ENCODE measurements around the gene KATNIP.
"Not testable (repeated sequence)": the region's sequence is repeated elsewhere in the genome, so short reads cannot be mapped to it uniquely, and the experiment has no call there.

KATNIP gene

DNA sequence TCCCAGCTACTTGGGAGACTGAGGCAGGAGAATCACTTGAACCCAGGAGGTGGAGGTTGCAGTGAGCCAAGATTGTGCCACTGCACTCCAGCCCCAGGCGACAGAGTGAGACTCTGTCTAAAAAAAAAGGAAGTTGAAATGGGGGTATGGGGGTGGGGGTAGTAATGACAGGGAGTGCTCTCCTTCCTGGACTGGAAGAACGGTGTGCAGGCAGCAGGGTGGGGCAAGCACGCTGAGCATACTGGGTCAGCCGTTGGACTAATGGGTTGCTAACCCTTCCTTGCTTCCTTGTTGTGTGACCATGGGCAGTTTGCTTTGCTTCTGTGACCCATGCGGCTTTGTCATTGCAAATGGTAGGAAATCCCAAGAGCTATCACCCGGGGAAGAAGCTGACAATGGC is 16.5 kb downstream of the KATNIP start:
- no peak for DNase-seq (ENCODE audit: low spot score)
- TF ChIP-seq, protein P1, sequence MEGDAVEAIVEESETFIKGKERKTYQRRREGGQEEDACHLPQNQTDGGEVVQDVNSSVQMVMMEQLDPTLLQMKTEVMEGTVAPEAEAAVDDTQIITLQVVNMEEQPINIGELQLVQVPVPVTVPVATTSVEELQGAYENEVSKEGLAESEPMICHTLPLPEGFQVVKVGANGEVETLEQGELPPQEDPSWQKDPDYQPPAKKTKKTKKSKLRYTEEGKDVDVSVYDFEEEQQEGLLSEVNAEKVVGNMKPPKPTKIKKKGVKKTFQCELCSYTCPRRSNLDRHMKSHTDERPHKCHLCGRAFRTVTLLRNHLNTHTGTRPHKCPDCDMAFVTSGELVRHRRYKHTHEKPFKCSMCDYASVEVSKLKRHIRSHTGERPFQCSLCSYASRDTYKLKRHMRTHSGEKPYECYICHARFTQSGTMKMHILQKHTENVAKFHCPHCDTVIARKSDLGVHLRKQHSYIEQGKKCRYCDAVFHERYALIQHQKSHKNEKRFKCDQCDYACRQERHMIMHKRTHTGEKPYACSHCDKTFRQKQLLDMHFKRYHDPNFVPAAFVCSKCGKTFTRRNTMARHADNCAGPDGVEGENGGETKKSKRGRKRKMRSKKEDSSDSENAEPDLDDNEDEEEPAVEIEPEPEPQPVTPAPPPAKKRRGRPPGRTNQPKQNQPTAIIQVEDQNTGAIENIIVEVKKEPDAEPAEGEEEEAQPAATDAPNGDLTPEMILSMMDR (IDR thresholded peaks at IDR 0.05; ENCODE audit: extremely low read depth, missing control alignments), result no peak

DNA sequence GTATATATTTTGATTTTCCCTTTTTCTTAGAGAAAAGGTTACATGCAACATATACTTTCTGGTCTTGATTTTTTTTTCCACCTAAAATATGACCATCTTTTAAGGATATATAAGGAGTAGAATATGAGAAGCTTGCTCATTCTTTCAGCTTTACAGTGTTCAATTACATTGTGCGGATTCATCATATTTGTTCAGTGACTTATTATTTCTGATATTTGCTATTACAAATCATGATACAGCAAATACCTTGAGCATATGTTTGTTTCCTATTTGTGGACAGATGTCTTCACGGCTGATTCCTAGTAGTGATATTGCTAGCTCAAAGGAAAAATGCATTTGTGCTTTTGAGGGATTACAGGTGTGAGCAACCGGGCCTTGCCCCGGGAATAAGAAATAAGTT is 18.1 kb downstream of the KATNIP start:
- no peak for DNase-seq (ENCODE audit: low spot score)
- TF ChIP-seq, protein P1 (IDR thresholded peaks at IDR 0.05; ENCODE audit: extremely low read depth, missing control alignments), result no peak

- DNase-seq (ENCODE audit: low spot score), result not testable (repeated sequence)
These were observed 21.0 kb downstream of the KATNIP start for GRCh38 chr16:27570986-27571385.

DNA sequence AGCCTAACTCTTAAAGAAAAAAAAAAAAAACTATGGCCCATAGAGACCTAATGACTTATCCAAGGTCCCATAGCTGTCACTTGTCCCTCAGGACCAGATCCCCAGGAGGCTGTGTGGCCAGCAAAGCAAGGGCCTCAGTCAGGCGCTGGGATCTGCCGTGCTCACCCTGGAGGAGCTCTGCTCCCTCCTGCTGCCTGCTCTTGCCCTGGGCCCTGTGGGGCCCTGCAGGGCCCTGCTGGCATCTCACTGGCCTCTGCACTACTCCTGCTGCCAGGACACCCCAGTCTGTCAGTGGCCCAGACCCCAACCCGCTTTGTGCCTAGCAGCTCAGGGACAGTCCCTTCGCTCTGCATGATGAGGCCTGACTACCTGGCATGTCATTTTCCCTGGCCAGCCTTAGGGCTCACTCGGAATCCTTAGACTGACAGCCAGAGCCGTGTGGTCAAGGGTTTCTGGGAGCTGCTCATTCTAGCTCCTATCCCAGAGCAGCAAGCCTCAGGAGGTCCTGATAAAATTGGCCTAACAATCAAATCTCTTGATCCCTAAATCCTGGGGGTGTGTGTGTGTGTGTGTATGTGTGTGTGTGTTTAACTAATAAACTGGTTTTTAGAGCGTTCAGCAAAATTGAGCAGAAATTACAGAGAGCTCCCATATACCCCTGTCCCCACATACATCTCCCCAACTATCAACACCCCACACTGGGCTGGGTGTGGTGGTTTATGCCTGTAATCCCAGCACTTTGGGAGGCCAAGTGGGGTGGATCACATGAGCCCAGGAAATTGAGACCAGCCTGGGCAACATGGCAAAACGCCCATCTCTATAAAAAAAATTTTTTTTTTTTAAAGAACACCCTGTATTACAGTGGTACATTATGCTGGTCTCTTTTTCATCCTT is 21.7 kb downstream of the KATNIP start:
- TF ChIP-seq, protein P1 (IDR thresholded peaks at IDR 0.05; ENCODE audit: extremely low read depth, missing control alignments), result no peak
- no peak for DNase-seq (ENCODE audit: low spot score)

GRCh38 chr16:27572711-27573110 is 22.8 kb downstream of the KATNIP start:
- no peak for DNase-seq (ENCODE audit: low spot score)
- TF ChIP-seq, protein P1 (IDR thresholded peaks at IDR 0.05; ENCODE audit: extremely low read depth, missing control alignments), result no peak

- TF ChIP-seq, protein P1 (IDR thresholded peaks at IDR 0.05; ENCODE audit: extremely low read depth, missing control alignments), result no peak
- no peak for DNase-seq (ENCODE audit: low spot score)
These were observed 26.8 kb downstream of the KATNIP start for GRCh38 chr16:27576729-27577128.

GRCh38 chr16:27579087-27579980 is 29.4 kb downstream of the KATNIP start:
- TF ChIP-seq, protein P1 (IDR thresholded peaks at IDR 0.05; ENCODE audit: extremely low read depth, missing control alignments), result no peak
- DNase-seq (ENCODE audit: low spot score), result no peak
